Ramos (cell line): ENCODE measurements around the gene LPA.
"Not testable (repeated sequence)": the region's sequence is repeated elsewhere in the genome, so short reads cannot be mapped to it uniquely, and the experiment has no call there.

Source experiments
- in situ Hi-C: fragments of 300-500 bp; cut with MboI; formaldehyde crosslinking; loops from one replicate; pipeline ENCODE4 v1.14.3; 2022; ENCODE audit warnings: low sequenced_read_pairs; ENCODE audit not compliant: unreplicated experiment

The LPA gene

GRCh38 chr6:160664198-160664597 lies at the start of gene LPA:
Gene LPA (minus strand): TSS chr6:160664275. CDS start chr6:160664214, 61 bp downstream.
- in situ Hi-C loops: not testable (repeated sequence)

GRCh38 chr6:160708993-160709392 lies 44.9 kb upstream of the LPA start:
- in situ Hi-C loops: not testable (repeated sequence)

GRCh38 chr6:160704688-160705087 lies 40.6 kb upstream of the LPA start:
- in situ Hi-C loops: not testable (repeated sequence)

GRCh38 chr6:160701918-160702680 lies 38.0 kb upstream of the LPA start, which contains the start of gene PLG:
Gene PLG (plus strand): TSS chr6:160702244. CDS start chr6:160702305, 61 bp downstream.
- in situ Hi-C loops: not testable (repeated sequence)

- in situ Hi-C loops: no loop called here
Observed at GRCh38 chr6:160697826-160698225, 33.8 kb upstream of the LPA start.

GRCh38 chr6:160696884-160697283 lies 32.8 kb upstream of the LPA start:
- in situ Hi-C loops: not testable (repeated sequence)

GRCh38 chr6:160695622-160696021 lies 31.5 kb upstream of the LPA start:
- in situ Hi-C loops: not testable (repeated sequence)

- in situ Hi-C loops: not testable (repeated sequence)
Observed at GRCh38 chr6:160695025-160695424, 30.9 kb upstream of the LPA start.

GRCh38 chr6:160692369-160692959 lies 28.4 kb upstream of the LPA start:
- in situ Hi-C loops: no loop called here

- in situ Hi-C loops: no loop called here
Observed at GRCh38 chr6:160691617-160692016, 27.5 kb upstream of the LPA start.

GRCh38 chr6:160690458-160690857 lies 26.4 kb upstream of the LPA start:
- in situ Hi-C loops: no loop called here

GRCh38 chr6:160685762-160686450 lies 21.8 kb upstream of the LPA start:
- in situ Hi-C loops: no loop called here

GRCh38 chr6:160685101-160685761 lies 21.2 kb upstream of the LPA start:
- in situ Hi-C loops: not testable (repeated sequence)

GRCh38 chr6:160679402-160679769 lies 15.3 kb upstream of the LPA start:
- in situ Hi-C loops: no loop called here

GRCh38 chr6:160678744-160679401 lies 14.8 kb upstream of the LPA start:
- in situ Hi-C loops: no loop called here

- in situ Hi-C loops: no loop called here
Observed at GRCh38 chr6:160678230-160678629, 14.2 kb upstream of the LPA start.

- in situ Hi-C loops: not testable (repeated sequence)
Observed at GRCh38 chr6:160676418-160676817, 12.3 kb upstream of the LPA start.

GRCh38 chr6:160668589-160668988 lies 4.5 kb upstream of the LPA start:
- in situ Hi-C loops: no loop called here

- in situ Hi-C loops: no loop called here
Observed at GRCh38 chr6:160667639-160668481, 3.8 kb upstream of the LPA start.
